ENCODE measurements around the gene RPL13.
A peak's percentile ranks its signal among the peaks of the same experiment; 100 is the strongest.

The RPL13 gene

DNA sequence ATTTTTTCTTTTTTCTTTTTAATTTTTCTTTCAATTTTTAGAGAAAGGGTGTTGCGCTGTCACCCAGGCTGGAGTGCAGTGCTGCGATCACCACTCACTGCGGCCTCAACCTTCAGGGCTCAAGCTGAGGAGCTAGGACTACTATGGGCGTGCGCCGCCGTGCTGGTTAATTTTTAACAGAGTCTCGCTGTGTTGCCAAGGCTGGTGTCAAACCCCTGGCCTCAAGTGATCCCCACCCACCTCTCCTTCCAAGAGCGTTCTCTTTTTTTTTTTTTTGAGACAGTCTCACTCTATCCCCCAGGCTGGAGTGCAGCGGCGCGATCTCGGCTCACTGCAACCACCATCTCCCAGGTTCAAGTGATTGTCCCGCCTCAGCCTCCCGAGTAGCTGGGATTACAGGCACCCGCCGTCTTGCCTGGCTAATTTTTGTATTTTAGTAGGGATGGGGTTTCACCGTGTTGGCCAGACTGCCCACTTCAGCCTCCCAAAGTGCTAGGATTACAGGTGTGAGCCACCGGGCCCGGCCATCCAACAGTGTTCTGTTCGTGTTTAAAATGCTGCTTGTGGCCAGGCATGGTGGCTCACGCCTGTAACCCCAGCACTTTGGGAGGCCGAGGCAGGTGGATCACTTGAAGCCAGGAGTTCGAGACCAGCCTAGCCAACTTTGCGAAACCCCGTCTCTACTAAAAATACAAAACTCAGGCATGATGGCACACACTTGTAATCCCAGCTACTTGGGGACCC is 14.5 kb upstream of the RPL13 start:
- DNase-seq, result no peak

DNA sequence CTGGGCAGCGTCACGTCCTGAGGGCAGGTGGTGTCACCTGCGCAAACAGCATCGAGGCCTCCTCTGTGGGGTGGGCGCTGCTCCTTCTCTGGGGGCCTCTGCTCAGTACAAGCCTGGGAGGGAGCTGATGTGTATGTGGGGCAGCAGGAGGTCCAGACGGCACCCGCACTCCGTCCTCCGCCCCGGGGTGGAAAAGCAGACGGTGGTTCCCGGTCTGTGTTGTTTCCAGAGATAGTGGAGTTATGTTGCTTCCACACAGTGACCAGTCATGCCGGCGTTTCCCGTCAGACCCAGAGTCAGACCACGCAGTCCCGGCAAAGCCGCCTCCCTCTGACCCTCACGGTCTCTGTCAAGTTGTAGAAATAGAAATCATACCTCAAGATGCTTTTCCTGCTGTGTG is 13.7 kb upstream of the RPL13 start:
- DNase-seq, result no peak

- no peak for DNase-seq
Observed at GRCh38 chr16:89547291-89547690, 13.2 kb upstream of the RPL13 start.

DNA sequence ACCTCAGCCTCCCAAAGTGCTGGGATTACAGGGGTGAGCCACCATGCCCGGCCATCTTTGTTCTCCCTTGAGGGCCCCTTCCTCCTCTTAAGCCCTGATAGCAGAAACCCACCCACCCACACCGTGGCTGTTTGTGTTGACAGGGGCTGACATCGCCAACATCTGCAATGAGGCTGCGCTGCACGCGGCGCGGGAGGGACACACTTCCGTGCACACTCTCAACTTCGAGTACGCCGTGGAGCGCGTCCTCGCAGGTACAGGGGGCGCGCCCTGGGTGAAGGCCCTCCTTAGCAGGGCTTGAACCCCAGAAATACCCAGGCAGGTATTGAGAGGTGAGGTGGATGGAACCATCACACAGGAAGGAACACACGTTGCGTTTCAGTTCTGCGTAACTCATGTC is 12.6 kb upstream of the RPL13 start:
- no peak for DNase-seq

DNA sequence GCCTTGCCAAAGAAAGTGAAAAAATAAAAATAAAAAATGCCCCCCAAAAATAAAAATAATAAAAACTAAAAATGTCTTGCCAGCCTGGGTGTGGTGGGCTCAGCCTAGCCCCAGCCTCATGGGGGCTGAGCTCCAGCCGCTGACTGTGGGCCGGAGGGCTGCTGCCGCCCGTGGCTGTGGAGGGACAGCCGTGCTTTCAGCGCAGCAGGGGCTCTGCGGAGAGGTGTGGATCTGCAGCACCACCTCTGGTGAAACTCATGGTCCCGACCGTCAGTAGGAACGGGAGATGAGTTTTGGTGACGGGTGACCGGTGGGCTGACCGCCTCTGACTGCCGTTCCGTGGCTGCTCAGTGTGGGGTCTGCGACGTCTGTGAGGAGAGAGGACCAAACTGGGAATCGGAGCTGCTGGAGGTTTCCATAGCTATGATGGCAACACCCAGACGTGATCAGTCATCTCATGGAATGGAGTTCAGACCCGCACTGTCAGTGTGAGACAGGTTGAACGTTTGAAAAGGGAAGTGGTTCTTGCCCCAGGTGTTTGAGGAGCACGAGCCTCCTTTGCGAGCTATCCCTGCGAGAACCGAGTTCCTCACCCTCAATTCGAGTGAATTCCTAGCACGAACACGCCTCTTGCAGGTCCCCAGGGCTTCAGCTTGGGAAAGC is 12.0 kb upstream of the RPL13 start:
- DNase-seq, result no peak

GRCh38 chr16:89549007-89549700 is 11.3 kb upstream of the RPL13 start:
- no peak for DNase-seq

- DNase-seq, result no peak
Observed at GRCh38 chr16:89550421-89551007, 10.0 kb upstream of the RPL13 start.

- no peak for DNase-seq
Observed at GRCh38 chr16:89552329-89552728, 8.2 kb upstream of the RPL13 start.

GRCh38 chr16:89552913-89553312 is 7.6 kb upstream of the RPL13 start:
- no peak for DNase-seq

- no peak for DNase-seq
Observed at GRCh38 chr16:89553733-89554132, 6.7 kb upstream of the RPL13 start.

DNA sequence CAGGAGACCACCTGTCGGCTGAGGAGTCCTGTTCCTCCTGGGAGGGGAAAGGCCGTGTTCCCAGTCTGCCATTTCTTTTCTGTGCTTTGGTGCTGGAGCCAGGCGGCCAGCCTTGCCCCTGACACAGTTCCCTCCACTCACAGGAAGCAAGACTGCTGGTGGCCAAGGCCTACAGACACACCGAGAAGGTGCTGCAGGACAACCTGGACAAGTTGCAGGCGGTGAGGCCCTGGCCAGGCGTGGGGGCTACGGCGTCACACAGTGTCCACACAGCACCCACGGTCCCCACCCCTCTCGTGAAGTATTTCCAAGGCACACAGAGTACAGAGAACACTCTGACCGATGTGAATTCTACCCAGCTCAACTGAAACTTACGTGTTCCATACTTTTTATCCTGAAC is 6.1 kb upstream of the RPL13 start:
- DNase-seq, result no peak

- no peak for DNase-seq
Observed at GRCh38 chr16:89555265-89555664, 5.2 kb upstream of the RPL13 start.

DNA sequence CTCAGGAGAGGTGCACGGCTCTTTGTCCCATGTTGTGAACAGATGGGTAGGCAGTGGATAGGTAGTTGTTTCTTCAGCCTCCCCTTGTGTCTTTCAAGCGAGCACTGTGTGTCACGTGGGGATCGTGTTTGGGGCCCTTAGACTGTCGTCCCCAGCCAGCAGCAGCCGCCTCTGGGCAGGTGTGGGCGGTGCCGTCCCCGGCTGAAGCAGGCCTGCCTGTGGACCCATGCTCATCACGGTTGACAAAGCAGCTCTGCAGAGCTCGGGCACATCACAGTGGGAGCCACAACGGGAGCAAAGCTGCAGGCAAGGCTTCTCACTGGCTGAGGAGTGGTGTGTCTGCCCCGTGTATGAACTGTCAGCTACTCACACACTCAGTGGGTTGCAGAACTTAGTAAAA is 4.7 kb upstream of the RPL13 start:
- DNase-seq, result no peak

- peak; percentile 57 for DNase-seq
Observed at GRCh38 chr16:89556750-89557689, 3.5 kb upstream of the RPL13 start.

DNA sequence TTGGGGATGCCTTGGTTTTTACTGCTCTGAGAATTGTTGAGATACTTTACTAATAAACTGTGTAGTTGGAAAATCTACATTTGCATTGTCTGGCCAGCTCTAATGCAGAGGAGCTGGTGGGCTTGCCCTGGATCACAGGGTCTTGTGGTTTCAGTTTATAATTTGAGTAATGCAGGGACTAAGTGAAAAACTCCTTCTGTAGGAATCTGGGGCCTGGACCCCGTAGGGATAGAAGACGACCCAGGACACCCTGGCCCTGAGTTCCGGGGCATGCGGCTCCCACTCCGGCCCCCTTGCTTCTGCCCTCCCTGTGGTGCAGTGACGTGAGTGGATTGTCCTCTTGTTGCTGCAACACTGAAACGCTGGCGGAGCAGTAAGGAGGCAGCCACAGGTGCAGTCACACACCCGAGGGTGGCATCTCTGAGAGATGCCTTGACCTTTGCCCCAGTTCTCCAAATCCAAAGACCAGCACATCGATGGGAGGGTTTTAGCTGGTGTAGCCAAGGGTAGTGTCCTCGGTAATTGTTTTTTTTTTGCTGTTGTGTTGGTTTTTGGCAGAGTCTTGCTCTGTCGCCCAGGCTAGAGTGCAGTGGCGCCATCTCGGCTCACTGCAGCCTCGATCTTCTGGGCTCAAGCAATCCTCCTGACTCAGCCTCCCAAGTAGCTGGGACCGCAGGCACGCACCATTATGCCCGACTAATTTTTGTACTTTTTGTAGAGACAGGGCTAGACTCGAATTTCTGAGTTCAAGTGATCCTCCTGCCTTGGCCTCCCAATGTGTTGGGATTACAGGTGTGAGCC is 2.6 kb upstream of the RPL13 start:
- DNase-seq, result no peak

GRCh38 chr16:89561142-89561883 is 831 bp downstream of the RPL13 start:
- DNase-seq, result no peak

DNA sequence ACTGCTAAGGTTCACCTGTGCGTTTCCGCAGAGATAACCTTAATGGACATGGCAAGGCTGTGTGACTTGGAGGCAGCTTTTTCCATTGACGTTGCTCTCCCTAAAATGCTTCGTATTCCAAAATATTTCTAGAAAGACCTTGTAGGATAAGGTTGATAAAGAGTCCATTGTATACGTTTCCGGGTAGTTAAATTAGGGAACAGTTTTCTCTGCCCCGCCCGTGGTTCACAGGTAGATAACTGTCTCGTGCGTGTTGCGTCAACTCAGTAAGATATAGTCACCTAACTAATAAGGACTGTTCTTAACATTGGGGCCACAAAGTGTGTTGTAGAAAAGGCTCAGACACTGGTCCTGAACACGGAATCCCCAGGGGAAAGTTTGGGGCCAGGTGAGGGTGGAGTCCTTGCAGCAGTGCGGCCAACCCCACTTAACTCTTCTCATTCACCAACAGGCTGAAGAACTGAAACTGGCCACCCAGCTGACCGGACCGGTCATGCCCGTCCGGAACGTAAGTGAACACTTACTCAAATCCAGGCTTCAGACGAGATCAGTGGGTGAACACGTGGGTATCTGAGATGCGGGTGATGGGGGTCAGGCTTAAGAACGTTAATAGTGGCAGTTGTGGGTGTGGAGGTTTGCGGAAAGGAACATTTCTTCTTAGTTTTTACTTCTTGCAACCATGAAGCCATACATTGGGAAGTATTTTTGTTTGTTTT is 1.6 kb downstream of the RPL13 start:
- no peak for DNase-seq

DNA sequence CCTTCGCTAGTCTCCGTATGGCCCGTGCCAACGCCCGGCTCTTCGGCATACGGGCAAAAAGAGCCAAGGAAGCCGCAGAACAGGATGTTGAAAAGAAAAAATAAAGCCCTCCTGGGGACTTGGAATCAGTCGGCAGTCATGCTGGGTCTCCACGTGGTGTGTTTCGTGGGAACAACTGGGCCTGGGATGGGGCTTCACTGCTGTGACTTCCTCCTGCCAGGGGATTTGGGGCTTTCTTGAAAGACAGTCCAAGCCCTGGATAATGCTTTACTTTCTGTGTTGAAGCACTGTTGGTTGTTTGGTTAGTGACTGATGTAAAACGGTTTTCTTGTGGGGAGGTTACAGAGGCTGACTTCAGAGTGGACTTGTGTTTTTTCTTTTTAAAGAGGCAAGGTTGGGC is 2.5 kb downstream of the RPL13 start:
- no peak for DNase-seq

DNA sequence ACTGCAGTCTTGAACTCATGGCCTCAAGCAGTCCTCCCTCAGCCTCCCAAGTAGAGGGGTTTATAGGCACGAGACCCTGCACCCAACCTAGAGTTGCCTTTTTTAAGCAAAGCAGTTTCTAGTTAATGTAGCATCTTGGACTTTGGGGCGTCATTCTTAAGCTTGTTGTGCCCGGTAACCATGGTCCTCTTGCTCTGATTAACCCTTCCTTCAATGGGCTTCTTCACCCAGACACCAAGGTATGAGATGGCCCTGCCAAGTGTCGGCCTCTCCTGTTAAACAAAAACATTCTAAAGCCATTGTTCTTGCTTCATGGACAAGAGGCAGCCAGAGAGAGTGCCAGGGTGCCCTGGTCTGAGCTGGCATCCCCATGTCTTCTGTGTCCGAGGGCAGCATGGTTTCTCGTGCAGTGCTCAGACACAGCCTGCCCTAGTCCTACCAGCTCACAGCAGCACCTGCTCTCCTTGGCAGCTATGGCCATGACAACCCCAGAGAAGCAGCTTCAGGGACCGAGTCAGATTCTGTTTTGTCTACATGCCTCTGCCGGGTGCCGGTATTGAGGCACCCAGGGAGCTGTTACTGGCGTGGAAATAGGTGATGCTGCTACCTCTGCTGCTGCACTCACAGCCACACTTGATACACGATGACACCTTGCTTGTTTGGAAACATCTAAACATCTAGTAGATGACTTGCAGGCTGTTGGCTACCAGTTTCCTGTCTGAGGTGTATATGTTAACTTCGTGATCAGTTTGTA is 3.3 kb downstream of the RPL13 start:
- DNase-seq, result no peak

Data from fibroblast of skin of right quadriceps (primary cell).